ENCODE results near the gene P2RY12. TPM values are rescaled to one million over a fixed set of nuclear protein-coding genes. Genes with fewer than 3 reads are reported as not detected.

Gene P2RY12
- total RNA-seq, 2 donors from 2014 or later, result not detected

DNA sequence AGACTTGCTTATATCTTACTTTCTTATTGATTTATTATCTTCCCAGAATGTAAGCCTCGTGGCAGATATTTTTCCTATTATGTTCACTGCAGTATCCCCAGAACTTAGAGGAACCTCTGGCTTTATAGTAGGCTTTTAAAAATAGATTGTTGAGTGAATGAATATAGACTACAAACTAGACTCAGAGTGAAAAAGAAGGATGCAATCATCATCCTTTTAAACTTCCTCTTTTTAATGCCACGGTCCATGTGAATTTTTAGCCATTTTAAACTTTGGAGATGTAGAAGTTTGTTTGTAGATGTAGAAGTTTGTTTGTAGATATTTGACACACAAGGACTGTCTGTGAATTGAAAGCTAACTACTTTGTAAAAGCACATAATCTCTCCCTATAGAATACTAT is 7.2 kb upstream of the P2RY12 start:
- Mint-ChIP-seq H3K9me3 (peaks cover 1% of the 10 kb centered on the region), H3K27me3 (ENCODE audit: insufficient read depth) (no peaks in the 10 kb centered on the region), H3K4me3 (no peak overlapping the region), H3K36me3 (ENCODE audit: low read depth) (peaks cover 28% of the 10 kb centered on the region), H3K27ac (no peak overlapping the region), H3K4me1 (peaks cover 3% of the 10 kb centered on the region)
- no peaks in the 10 kb centered on the region for H3K9me3 ChIP-seq (ENCODE audit: control insufficient read depth, low read length)
- WGBS, 2 experiments (ENCODE audit: insufficient coverage in 1 of 2, insufficient read length in 1 of 2), result 100% methylated on average over 1 to 2 of the region's 2 CpGs
- no peak overlapping the region for H3K9ac ChIP-seq (ENCODE audit: extremely low read depth, low read length, poor library complexity, severe bottlenecking)
- TF ChIP-seq, protein P1, sequence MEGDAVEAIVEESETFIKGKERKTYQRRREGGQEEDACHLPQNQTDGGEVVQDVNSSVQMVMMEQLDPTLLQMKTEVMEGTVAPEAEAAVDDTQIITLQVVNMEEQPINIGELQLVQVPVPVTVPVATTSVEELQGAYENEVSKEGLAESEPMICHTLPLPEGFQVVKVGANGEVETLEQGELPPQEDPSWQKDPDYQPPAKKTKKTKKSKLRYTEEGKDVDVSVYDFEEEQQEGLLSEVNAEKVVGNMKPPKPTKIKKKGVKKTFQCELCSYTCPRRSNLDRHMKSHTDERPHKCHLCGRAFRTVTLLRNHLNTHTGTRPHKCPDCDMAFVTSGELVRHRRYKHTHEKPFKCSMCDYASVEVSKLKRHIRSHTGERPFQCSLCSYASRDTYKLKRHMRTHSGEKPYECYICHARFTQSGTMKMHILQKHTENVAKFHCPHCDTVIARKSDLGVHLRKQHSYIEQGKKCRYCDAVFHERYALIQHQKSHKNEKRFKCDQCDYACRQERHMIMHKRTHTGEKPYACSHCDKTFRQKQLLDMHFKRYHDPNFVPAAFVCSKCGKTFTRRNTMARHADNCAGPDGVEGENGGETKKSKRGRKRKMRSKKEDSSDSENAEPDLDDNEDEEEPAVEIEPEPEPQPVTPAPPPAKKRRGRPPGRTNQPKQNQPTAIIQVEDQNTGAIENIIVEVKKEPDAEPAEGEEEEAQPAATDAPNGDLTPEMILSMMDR (conservative IDR thresholded peaks at IDR 0.05), result no peak
- H3K27ac ChIP-seq (ENCODE audit: low read depth, low read length), result no peak overlapping the region
- H3K27me3 ChIP-seq (ENCODE audit: control insufficient read depth, insufficient read depth, low read length, poor library complexity, severe bottlenecking), result no peaks in the 10 kb centered on the region
- H3K4me3 ChIP-seq (ENCODE audit: low read length), result no peak overlapping the region
- no peak for DNase-seq
- no peaks in the 10 kb centered on the region for H3K4me1 ChIP-seq (ENCODE audit: control insufficient read depth, insufficient read depth, low read length)
- peaks cover 19% of the 10 kb centered on the region for H3K36me3 ChIP-seq (ENCODE audit: control insufficient read depth, insufficient read depth, low read length)

DNA sequence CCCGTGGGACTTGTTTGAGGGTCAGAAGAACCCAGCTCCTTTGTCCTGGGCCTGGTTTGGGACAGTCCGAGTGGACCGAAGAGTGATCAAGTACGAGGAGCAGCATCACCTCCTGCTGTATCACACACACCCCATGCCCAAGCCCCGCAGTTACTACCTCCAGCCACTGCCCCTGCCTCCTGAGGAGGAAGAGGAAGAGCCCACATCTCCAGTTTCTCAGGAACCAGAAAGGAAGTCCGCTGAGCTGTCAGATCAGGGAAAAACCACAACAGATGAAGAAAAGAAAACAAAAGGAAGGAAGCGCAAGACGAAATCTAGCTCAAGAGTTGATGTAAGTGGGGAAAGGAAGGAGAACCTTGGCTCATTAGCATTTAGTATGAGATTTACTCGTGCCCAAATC is 3.3 kb upstream of the P2RY12 start:
- H3K27ac Mint-ChIP-seq, result no peak overlapping the region
- whole genome bisulfite sequencing, 2 experiments (ENCODE audit: insufficient coverage in 1 of 2, insufficient read length in 1 of 2), result 95 to 98% methylated on average over 8 to 9 of the region's 9 CpGs
- no peaks in the 10 kb centered on the region for H3K4me1 Mint-ChIP-seq
- H3K27me3 Mint-ChIP-seq (ENCODE audit: insufficient read depth), result no peaks in the 10 kb centered on the region
- Histone ChIP-seq H3K27ac (ENCODE audit: low read depth, low read length) (no peak overlapping the region), H3K36me3 (ENCODE audit: control insufficient read depth, insufficient read depth, low read length) (peaks cover 25% of the 10 kb centered on the region), H3K27me3 (ENCODE audit: control insufficient read depth, insufficient read depth, low read length, poor library complexity, severe bottlenecking) (no peaks in the 10 kb centered on the region), H3K4me1 (ENCODE audit: control insufficient read depth, insufficient read depth, low read length) (no peaks in the 10 kb centered on the region), H3K9me3 (ENCODE audit: control insufficient read depth, low read length) (no peaks in the 10 kb centered on the region), H3K9ac (ENCODE audit: extremely low read depth, low read length, poor library complexity, severe bottlenecking) (no peak overlapping the region), H3K4me3 (ENCODE audit: low read length) (no peak overlapping the region)
- TF ChIP-seq, protein P1 (conservative IDR thresholded peaks at IDR 0.05), result no peak
- peaks cover 1% of the 10 kb centered on the region for H3K9me3 Mint-ChIP-seq
- no peak overlapping the region for H3K4me3 Mint-ChIP-seq
- DNase-seq, result no peak
- H3K36me3 Mint-ChIP-seq (ENCODE audit: low read depth), result peaks cover 15% of the 10 kb centered on the region

DNA sequence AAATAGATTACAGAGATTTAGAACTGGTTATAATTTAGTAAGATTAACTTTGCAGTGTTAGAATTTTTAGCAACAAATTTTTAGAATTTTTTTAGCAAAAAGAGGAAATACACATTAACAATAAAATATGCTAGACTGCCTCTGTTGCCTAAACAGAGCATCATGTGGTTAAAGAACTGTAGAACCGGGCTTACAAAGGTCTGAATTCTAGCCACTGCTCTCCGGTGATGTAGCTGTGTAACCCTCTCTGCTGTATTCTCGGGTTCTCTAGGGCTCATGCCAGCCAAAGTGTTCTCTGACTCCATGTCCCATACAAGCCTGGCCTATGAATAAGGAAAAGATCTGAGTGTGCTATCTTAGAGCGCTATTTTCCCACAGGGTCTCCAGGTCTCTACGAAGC is 2.9 kb upstream of the P2RY12 start:
- no peak overlapping the region for H3K4me3 Mint-ChIP-seq
- TF ChIP-seq, protein P1 (conservative IDR thresholded peaks at IDR 0.05), result no peak
- Histone ChIP-seq H3K9ac (ENCODE audit: extremely low read depth, low read length, poor library complexity, severe bottlenecking) (no peak overlapping the region), H3K27me3 (ENCODE audit: control insufficient read depth, insufficient read depth, low read length, poor library complexity, severe bottlenecking) (no peaks in the 10 kb centered on the region), H3K4me3 (ENCODE audit: low read length) (no peak overlapping the region), H3K4me1 (ENCODE audit: control insufficient read depth, insufficient read depth, low read length) (no peaks in the 10 kb centered on the region), H3K36me3 (ENCODE audit: control insufficient read depth, insufficient read depth, low read length) (peaks cover 29% of the 10 kb centered on the region), H3K27ac (ENCODE audit: low read depth, low read length) (no peak overlapping the region), H3K9me3 (ENCODE audit: control insufficient read depth, low read length) (no peaks in the 10 kb centered on the region)
- H3K4me1 Mint-ChIP-seq, result no peaks in the 10 kb centered on the region
- WGBS, 2 experiments (ENCODE audit: insufficient coverage in 1 of 2, insufficient read length in 1 of 2), result 93 to 100% methylated on average over 5 of the region's 5 CpGs
- DNase-seq, result no peak
- H3K36me3 Mint-ChIP-seq (ENCODE audit: low read depth), result peaks cover 13% of the 10 kb centered on the region
- H3K9me3 Mint-ChIP-seq, result no peaks in the 10 kb centered on the region
- no peak overlapping the region for H3K27ac Mint-ChIP-seq
- no peaks in the 10 kb centered on the region for H3K27me3 Mint-ChIP-seq (ENCODE audit: insufficient read depth)

All from endodermal cell (in vitro differentiated cells).